DND-41 (cell line): ENCODE results near the gene ENTPD8.

Experiments
- EZH2 ChIP-seq: IDR thresholded peaks from 3 replicates; pipeline ENCODE4 v1.6.1; 2012; ENCODE audit warnings: borderline replicate concordance, low read depth, mild to moderate bottlenecking, moderate library complexity, low read length, inconsistent platforms; ENCODE audit not compliant: severe bottlenecking
- TF ChIP-seq, protein P1 (sequence below): IDR thresholded peaks from 2 replicates; pipeline ENCODE4 v1.5.1; 2012; ENCODE audit warnings: borderline replicate concordance, low read length, moderate library complexity, mild to moderate bottlenecking; ENCODE audit not compliant: poor library complexity, severe bottlenecking; ENCODE audit errors: extremely low read depth

DNA sequence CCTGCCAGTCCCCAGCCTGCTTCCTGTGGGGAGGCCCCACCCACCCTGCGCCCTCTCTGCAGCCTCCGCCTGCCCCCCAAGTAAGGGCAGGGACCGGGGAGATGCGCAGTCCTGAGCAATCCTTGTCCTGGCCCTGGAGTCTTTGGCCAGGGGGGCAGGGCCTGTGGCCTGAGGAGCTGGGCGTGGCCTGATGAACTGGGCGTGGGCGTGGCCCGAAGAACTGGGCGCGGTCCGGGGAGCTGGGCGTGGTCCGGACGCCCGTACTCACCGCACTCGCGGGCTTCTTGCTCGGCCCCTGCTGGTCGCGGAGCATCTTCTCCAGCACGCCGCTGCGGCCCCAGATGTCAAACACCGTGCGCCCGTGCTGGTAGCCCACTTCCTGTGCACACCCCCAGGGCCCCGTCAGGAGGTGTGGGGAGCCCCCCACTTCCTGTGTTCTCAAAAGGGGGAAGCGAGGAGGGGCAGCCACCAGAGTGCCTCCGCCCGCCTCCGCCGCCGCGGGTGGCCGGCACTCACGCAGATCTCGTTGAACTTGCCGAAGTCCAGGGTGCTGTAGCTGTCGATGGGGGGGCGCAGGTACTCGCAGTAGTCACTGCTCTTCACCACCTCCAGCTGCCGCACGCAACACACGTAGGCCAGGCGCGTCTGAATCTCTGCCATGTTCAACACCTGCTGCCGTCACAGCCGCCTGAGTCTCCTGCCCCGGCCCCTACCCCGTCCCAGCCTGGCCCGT, 20.7 kb upstream of the ENTPD8 start:
- TF ChIP-seq, protein P1, sequence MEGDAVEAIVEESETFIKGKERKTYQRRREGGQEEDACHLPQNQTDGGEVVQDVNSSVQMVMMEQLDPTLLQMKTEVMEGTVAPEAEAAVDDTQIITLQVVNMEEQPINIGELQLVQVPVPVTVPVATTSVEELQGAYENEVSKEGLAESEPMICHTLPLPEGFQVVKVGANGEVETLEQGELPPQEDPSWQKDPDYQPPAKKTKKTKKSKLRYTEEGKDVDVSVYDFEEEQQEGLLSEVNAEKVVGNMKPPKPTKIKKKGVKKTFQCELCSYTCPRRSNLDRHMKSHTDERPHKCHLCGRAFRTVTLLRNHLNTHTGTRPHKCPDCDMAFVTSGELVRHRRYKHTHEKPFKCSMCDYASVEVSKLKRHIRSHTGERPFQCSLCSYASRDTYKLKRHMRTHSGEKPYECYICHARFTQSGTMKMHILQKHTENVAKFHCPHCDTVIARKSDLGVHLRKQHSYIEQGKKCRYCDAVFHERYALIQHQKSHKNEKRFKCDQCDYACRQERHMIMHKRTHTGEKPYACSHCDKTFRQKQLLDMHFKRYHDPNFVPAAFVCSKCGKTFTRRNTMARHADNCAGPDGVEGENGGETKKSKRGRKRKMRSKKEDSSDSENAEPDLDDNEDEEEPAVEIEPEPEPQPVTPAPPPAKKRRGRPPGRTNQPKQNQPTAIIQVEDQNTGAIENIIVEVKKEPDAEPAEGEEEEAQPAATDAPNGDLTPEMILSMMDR: peak; percentile 36
- TF ChIP-seq EZH2: no peak
